HepG2 (cell line): ENCODE results near the gene GRIK1. TPM values are rescaled to one million over a fixed set of nuclear protein-coding genes. Genes with fewer than 3 reads are reported as not detected.

Experiments
- ATAC-seq: fragments of 200-7000 bp; cut with Tn5 transposase; 3 replicates; pipeline ENCODE4 v1.9.1; 2020; ENCODE audit warnings: mild to moderate bottlenecking, moderate library complexity
- BruUV-seq: library from RNA; stranded (reverse); fragments of 400-500 nt; replicated peaks from 2 replicates; lab custom pipeline; 2021; lab: Mats Ljungman, UMichigan
- CTCF ChIA-PET: fragments of 300-600 bp; formaldehyde crosslinking; extraction: SDS; loops from one replicate; lab custom pipeline; 2021; ENCODE audit warnings: low total read pairs, inconsistent platforms, low intra/inter-chr PET ratio; lab: Yijun Ruan, JAX
- POLR2A ChIA-PET: fragments of 350-600 bp; sonication (Branson Sonifier 250); formaldehyde crosslinking; loops from one replicate; lab custom pipeline; 2020; ENCODE audit warnings: antibody characterized with exemption, inconsistent platforms; lab: Yijun Ruan, JAX
- DNase-seq: peaks from one replicate; pipeline ENCODE4 v3.0.0-alpha.2; 2015; ENCODE audit warnings: low spot score
- FAIRE-seq: peaks from 3 replicates; lab custom pipeline; 2011; peaks lifted over from hg19 to GRCh38; lab: Jason Lieb, UNC
- H2AFZ ChIP-seq: one replicate; pipeline ENCODE4 v1.6.1; 2011; ENCODE audit warnings: low read length, inconsistent platforms
- H3K27ac ChIP-seq: fragments of 300-600 bp; 3 replicates; pipeline ENCODE4 v1.8.0; 2011; ENCODE audit warnings: mixed run types, mild to moderate bottlenecking, mixed read lengths, low read length, inconsistent platforms; ENCODE audit not compliant: insufficient read depth; ENCODE audit errors: extremely low read length
- H3K27me3 ChIP-seq, 2 experiments: fragments of 200-600 bp in 1 of 2; 2 replicates in 1 of 2; 3 replicates in 1 of 2; pipeline versions ENCODE4 v1.6.0 to v1.8.0; 2011; ENCODE audit warnings: low read length in 2 of 2, mild to moderate bottlenecking in 2 of 2, moderate library complexity in 2 of 2, inconsistent platforms in 1 of 2; ENCODE audit not compliant: insufficient read depth in 2 of 2, control insufficient read depth in 1 of 2
- H3K36me3 ChIP-seq, 2 experiments: fragments of 200-600 bp in 1 of 2; replicated peaks in 1 of 2; 2 replicates in 1 of 2; 3 replicates in 1 of 2; pipeline versions ENCODE4 v1.5.1 to v1.8.0; 2011; ENCODE audit warnings: low read length in 2 of 2, inconsistent platforms in 1 of 2; ENCODE audit not compliant: insufficient read depth in 2 of 2, control insufficient read depth in 1 of 2
- H3K4me1 ChIP-seq: 2 replicates; pipeline ENCODE4 v1.5.1; 2012; ENCODE audit warnings: low read length, inconsistent platforms; ENCODE audit not compliant: insufficient read depth
- H3K4me2 ChIP-seq: 2 replicates; pipeline ENCODE4 v1.6.0; 2011; ENCODE audit warnings: low read depth, low read length, inconsistent platforms
- H3K4me3 ChIP-seq, 3 experiments: fragments of 200-600 bp in 1 of 3; sonication (generic), shearing (Covaris generic) in 1 of 3; replicated peaks in 1 of 3; 2 replicates each; pipeline ENCODE4 v1.5.1; 2011 to 2016; ENCODE audit warnings: low read length in 3 of 3, inconsistent platforms in 2 of 3, low read depth in 2 of 3, mild to moderate bottlenecking in 2 of 3, control low read depth in 1 of 3, mixed read lengths in 1 of 3; ENCODE audit not compliant: insufficient read depth in 1 of 3
- H3K79me2 ChIP-seq: one replicate; pipeline ENCODE4 v1.6.1; 2011; ENCODE audit warnings: low read length, inconsistent platforms; ENCODE audit not compliant: insufficient read depth
- H3K9ac ChIP-seq: 2 replicates; pipeline ENCODE4 v1.6.0; 2011; ENCODE audit warnings: mild to moderate bottlenecking, low read depth, low read length, inconsistent platforms; ENCODE audit not compliant: insufficient read depth
- H3K9me3 ChIP-seq: 2 replicates; pipeline ENCODE4 v1.5.1; 2012; ENCODE audit warnings: mild to moderate bottlenecking, low read length
- H4K20me1 ChIP-seq: 2 replicates; pipeline ENCODE4 v1.6.0; 2011; ENCODE audit warnings: inconsistent platforms, mild to moderate bottlenecking, low read length, moderate library complexity; ENCODE audit not compliant: insufficient read depth
- CREB3 ChIP-seq: sonication (generic); formaldehyde crosslinking; IDR thresholded peaks from 2 replicates; pipeline ENCODE4 v1.5.0; 2020; ENCODE audit warnings: missing genetic modification reagents
- PITX1 ChIP-seq: sonication (generic); formaldehyde crosslinking; IDR thresholded peaks from 2 replicates; pipeline ENCODE4 v1.5.1; 2020; ENCODE audit warnings: mild to moderate bottlenecking, missing genetic modification reagents
- RAD21 ChIP-seq: fragments of 450-650 bp; formaldehyde crosslinking; IDR thresholded peaks from 2 replicates; pipeline ENCODE4 v1.5.0; 2020; ENCODE audit warnings: mild to moderate bottlenecking
- SAP130 ChIP-seq: IDR thresholded peaks from 2 replicates; pipeline ENCODE4 v1.6.1; 2016; ENCODE audit warnings: low read depth
- TCF7L2 ChIP-seq: IDR thresholded peaks from 2 replicates; pipeline ENCODE4 v1.6.1; 2011; ENCODE audit warnings: mild to moderate bottlenecking, low read depth, low read length, moderate library complexity
- ZNF24 ChIP-seq: fragments of 450-650 bp; IDR thresholded peaks from 2 replicates; pipeline ENCODE4 v1.6.1; 2017; ENCODE audit warnings: antibody characterized with exemption, mild to moderate bottlenecking
- ZNF281 ChIP-seq: sonication (generic); formaldehyde crosslinking; IDR thresholded peaks from 2 replicates; pipeline ENCODE4 v1.4.0; 2020; ENCODE audit warnings: missing genetic modification reagents, borderline replicate concordance
- WGBS: methylation state at CpG from one replicate; pipeline ENCODE4 v1.1.6; 2017; ENCODE audit warnings: low lambda C conversion rate; 5-methylcytosine and 5-hydroxymethylcytosine counted together
- in situ Hi-C: cut with HindIII; loops from 2 replicates; pipeline ENCODE4 v1.10.0; 2017; ENCODE audit warnings: low pct_unique_long_range_greater_than_20kb; ENCODE audit not compliant: extremely low pct_ligation_motif_present
- intact Hi-C: fragments of 100-400 bp; cut with micrococcal nuclease; formaldehyde crosslinking; loops from one replicate; pipeline ENCODE4 v1.10.0; 2022; ENCODE audit not compliant: unreplicated experiment
- polyA plus RNA-seq, 8 experiments: library from polyadenylated mRNA; depleted of rRNA in 3 of 8; stranded (reverse) in 7 of 8; unstranded in 1 of 8; fragments of >200 nt; fragmentation: Illumina TruSeq in 4 of 8; extraction: Trizol in 4 of 8; gene quantifications; 2 replicates each; pipeline versions ENCODE4 v1.2.1 to v1.2.3, GENCODE V29; 2011 to 2016; ENCODE audit warnings: low read depth in 4 of 8, missing spikeins in 1 of 8, mixed read lengths in 1 of 8; ENCODE audit not compliant: insufficient read depth in 1 of 8
- total RNA-seq, 5 experiments: library from RNA; depleted of rRNA; stranded (reverse); fragments of >200 nt; fragmentation: Illumina TruSeq; extraction: Trizol; gene quantifications; 2 replicates each; pipeline ENCODE4 v1.2.3, GENCODE V29; 2016; ENCODE audit warnings: low read depth in 1 of 5

Gene GRIK1
- total and polyA plus RNA-seq, 2 of the 13 experiments (the other 11 are each of a cell fraction or from before 2014, with no cell fraction given) = not detected

DNA sequence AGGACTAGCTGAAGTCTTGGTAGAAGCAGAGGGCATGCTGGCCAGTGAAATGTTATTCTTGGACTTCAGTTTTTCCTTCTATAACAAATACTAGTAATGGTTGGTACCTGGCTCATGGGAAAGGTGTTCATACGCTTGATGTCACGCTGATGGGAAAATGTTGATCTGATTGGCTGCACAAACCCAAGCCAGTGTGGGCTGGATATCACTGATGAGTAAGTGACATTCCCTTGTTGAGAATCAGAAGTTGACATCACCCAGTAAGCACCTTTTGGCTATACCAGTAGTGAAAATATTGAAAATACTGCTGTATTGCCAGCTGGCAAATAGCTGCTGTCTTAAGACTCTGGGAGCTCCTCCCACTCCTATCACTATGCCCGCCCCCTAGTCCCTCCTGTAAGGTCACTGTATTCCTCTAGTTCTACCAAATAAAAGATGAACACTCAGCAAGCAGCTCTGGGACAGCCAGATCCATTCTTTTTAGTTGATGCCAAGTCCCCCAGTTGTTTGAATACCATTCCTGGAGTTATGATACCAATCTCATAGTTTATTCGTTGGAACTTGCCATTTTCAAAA, 168.2 kb downstream of the GRIK1 start:
- no peak for DNase-seq
- H3K4me1 ChIP-seq = no peaks in the 10 kb centered on the region
- no peaks in the 10 kb centered on the region for H3K36me3 ChIP-seq
- no peak overlapping the region for H3K4me3 ChIP-seq
- H2AFZ ChIP-seq = no peak overlapping the region
- ATAC-seq = no peak
- CTCF ChIA-PET = no interaction called here
- no peak overlapping the region for H3K9ac ChIP-seq
- H3K4me2 ChIP-seq = no peak overlapping the region
- 14% methylated on average over 4 of the region's 4 CpGs for WGBS
- in situ Hi-C loops = no loop called here
- 0 out of 5 replicates have a peak, but pooled peaks cover 0 to 1% of the 10 kb centered on the region in 2 experiments for H3K27me3 ChIP-seq
- no peaks in the 10 kb centered on the region for H3K79me2 ChIP-seq
- no peak for FAIRE-seq
- intact Hi-C loops = no loop called here
- POLR2A ChIA-PET = no interaction called here
- H3K27ac ChIP-seq = no peak overlapping the region
- no peaks in the 10 kb centered on the region for H3K9me3 ChIP-seq
- no peaks in the 10 kb centered on the region for H4K20me1 ChIP-seq
- no peak for TF ChIP-seq ZNF24
- no peak for TF ChIP-seq RAD21 (CRISPR knock-in tag)
- no peak for TF ChIP-seq PITX1 (CRISPR knock-in tag)
- TF ChIP-seq, all 625 proteins: peak for 0
- no TSS peak for BruUV-seq

GRCh38 chr21:29763674-29764073, 176.1 kb downstream of the GRIK1 start:
- FAIRE-seq (no peak), DNase-seq (no peak), ATAC-seq (no peak)
- no peaks in the 10 kb centered on the region for H3K9me3 ChIP-seq
- BruUV-seq = no TSS peak
- no peaks in the 10 kb centered on the region for H3K36me3 ChIP-seq
- no peak overlapping the region for H3K4me2 ChIP-seq
- H2AFZ ChIP-seq = no peak overlapping the region
- H3K27ac ChIP-seq = no peak overlapping the region
- CTCF ChIA-PET = no interaction called here
- no peaks in the 10 kb centered on the region for H3K79me2 ChIP-seq
- POLR2A ChIA-PET = no interaction called here
- in situ Hi-C loops = no loop called here
- TF ChIP-seq ZNF24 = no peak
- TF ChIP-seq TCF7L2 = no peak
- no peak for TF ChIP-seq CREB3 (CRISPR knock-in tag)
- TF ChIP-seq SAP130 (CRISPR knock-in tag) = no peak
- TF ChIP-seq ZNF281 (CRISPR knock-in tag) = no peak
- no peaks in the 10 kb centered on the region for H4K20me1 ChIP-seq
- no peak overlapping the region for H3K4me3 ChIP-seq
- intact Hi-C loops = no loop called here
- WGBS = 3% methylated on average over 4 of the region's 4 CpGs
- no peak overlapping the region for H3K9ac ChIP-seq
- H3K4me1 ChIP-seq = no peaks in the 10 kb centered on the region
- H3K27me3 ChIP-seq = no peaks in the 10 kb centered on the region
